Stimulated activated CD8-positive, alpha-beta memory T cell treated with anti-CD3 and anti-CD28 coated beads, Interleukin-4, amount 100 ng/mL, for 1 hour (primary cell): Measurements from ENCODE around the gene KXD1.

ENCODE experiments used
- DNase-seq, 2 donors: peaks; one replicate each; pipeline ENCODE4 v3.0.0-alpha.2; 2020; ENCODE audit warnings: low read depth in 2 of 2, low spot score in 1 of 2

KXD1 gene

DNA sequence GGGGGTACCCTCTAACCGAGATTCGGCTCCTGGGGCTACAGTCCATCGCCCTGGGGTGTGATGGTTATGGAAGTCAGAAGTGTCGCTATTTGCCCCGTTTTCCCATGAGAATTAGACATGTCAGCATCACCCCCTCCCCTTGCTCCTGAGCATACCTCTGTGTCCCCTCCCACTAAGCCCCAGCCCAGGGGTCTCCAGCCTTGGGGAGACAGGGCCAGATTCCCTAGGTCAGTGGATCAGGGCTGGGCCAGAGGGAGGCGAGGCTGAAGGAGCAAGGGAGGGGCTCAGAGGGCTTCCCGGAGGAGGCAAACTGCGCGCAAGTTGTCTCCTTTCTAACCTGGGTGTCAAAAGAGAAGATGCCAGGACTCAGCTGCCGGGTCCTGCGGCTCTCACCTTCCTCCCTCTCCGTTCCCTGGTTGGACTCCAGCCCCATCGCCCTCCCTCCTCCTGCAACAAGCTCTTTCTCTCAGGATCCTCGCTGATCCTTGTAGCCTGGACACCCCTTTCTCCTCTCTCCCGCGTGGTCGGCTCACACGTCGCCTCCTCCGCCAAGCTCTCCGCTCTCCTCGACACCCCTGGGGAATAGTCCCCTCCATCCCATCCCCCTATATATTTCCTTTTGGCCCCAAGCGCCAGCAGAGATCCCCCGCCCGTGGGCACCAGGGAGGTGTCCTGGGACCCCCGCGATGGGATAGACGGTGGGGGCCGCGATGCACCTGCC is 54.5 kb downstream of the KXD1 start:
- no peak for DNase-seq

DNA sequence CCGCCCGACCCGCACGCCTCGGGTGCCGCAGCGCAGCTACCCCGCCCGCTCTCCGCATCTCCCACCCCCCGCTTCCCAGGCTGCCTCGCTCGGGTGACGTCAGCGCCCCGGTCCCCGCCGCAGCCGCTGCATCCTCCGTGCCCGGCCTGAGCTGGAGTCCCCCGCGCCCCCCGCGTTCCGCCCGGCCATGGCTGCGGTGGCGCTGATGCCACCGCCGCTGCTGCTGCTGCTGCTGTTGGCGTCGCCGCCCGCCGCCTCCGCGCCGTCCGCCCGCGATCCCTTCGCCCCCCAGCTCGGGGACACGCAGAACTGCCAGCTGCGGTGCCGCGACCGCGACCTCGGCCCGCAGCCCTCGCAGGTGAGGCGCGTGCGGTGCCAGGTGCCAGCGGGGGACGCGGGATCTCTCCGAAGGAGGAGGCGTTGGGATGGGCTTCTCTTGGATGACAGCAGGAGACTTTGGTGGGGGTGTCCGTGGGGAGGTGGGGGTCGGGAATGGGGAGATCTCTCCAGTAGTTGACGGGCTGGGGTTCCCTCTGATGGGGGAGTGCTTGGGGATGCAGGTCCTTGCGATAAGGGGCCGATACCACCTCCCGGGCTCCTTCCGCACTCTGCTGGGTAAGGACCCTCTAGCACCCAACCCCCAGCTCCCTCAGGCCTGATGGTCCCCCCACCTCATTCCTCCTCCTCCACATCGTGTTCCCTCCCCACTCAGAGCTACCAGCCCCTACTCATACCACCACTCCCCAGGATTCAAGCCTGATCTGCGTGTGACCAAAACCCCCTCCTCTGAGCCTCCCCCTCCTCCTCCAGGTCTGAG is 55.3 kb downstream of the KXD1 start, which contains the start of gene TMEM59L:
Gene TMEM59L (plus strand): TSS at position 99 of the 817 bp plus-strand sequence. CDS start 89 bp downstream, at position 188.
- no peak for DNase-seq

DNA sequence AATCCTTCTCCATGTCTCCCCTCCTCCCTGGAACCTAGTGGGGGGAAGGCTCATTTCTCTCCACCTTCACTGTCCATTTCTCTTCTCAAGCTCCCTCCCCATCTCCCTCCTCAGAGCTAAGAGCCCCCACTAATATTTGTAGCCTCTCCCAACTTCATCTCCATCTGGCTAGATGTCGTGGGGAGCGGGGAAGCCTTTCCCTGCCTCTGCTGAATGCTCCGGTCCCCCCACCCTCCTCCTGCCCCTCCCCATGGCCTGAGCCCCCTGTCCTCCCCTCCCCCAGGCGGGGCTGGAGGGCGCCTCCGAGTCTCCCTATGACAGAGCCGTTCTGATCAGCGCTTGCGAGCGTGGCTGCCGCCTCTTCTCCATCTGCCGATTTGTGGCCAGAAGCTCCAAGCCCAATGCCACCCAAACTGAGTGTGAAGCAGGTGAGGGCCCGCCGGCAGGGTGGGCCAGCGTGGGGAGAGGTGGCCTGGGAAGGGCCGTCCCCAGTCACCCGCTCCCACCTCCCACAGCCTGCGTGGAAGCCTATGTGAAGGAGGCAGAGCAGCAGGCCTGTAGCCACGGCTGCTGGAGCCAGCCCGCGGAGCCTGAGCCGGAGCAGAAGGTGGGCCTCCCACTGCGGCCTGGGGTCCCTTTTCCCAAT is 56.0 kb downstream of the KXD1 start:
- no peak for DNase-seq

DNA sequence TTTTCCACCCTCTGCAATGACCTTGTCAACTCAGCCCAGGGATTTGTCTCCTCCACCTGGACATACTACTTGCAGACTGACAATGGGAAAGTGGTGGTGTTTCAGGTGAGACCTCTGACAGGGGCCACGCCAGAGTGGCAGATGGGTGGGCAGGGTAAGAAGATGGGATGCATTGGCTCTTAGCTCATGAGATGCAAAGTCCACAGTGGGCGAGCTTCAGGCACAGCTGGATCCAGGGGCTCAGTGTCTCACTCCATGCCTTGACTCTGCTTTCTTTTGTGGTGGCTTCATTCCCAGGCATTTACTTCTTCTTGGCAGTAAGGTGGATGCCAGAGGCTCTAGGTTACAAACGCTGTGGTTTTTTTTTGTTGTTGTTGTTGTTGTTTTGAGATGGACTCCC is 58.4 kb downstream of the KXD1 start:
- no peak for DNase-seq

DNA sequence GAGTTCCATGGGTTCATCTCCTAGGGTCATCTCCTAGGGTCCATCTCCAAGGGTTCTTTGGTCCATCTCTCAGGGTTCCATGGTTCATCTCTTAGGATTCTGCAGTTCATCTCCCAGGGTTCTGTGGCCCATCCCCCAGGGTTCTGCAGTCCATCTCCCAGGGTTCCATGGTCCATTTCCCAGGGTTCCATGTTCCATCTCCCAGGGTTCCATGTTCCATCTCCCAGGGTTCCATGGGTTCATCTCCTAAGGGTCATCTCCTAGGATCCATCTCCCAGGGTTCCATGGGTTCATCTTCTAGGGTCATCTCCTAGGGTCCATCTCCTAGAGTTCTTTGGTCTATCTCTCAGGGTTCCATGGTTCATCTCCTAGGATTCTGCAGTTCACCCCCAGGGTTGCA is 59.9 kb downstream of the KXD1 start:
- no peak for DNase-seq

DNA sequence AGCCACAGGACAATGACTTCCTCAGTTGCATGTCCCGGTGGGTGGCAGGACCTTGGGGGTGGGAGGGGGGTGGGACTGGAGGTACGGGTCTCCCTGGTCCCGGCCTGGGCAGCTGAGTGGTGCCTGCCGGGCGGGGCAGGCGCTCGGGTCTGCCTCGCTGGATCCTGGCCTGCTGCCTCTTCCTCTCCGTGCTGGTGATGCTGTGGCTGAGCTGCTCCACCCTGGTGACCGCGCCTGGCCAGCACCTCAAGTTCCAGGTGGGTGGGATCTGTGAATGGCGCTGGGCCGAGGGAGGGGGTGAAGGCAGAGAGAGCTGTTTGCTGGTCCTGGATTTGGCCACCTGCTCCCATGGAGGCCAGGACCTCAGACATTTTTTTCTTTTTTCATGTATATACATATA is 60.6 kb downstream of the KXD1 start:
- no peak for DNase-seq
